Activated T-cell treated with anti-CD3 and anti-CD28 coated beads, Interleukin-2, amount 50 U/mL, for 72 hours (primary cell): ENCODE data around the gene LONRF2. TPM values are rescaled to one million over a fixed set of nuclear protein-coding genes. Genes with fewer than 3 reads are reported as not detected.
"Not testable (repeated sequence)": the region's sequence is repeated elsewhere in the genome, so short reads cannot be mapped to it uniquely, and the experiment has no call there.

Experiments
- ATAC-seq, 2 donors: fragments of 150-1000 bp; cut with Tn5 transposase; replicated peaks in 1 of 2; 2 replicates each; pipeline ENCODE4 v1.10.0; 2021; ENCODE audit warnings: moderate library complexity in 2 of 2, mild to moderate bottlenecking in 1 of 2
- DNase-seq, 2 donors: peaks; one replicate each; pipeline ENCODE4 v3.0.0; 2021 to 2022; ENCODE audit warnings: mixed read lengths in 1 of 2
- H3K27ac Mint-ChIP-seq: one replicate; pipeline ENCODE4 v1.8.0; 2022; ENCODE audit warnings: mild to moderate bottlenecking, moderate library complexity, mixed read lengths
- H3K27me3 Mint-ChIP-seq: one replicate; pipeline ENCODE4 v1.8.0; 2022; ENCODE audit warnings: low read depth, mixed read lengths
- H3K36me3 Mint-ChIP-seq, 2 donors: one replicate each; pipeline ENCODE4 v1.8.0; 2022; ENCODE audit warnings: mixed read lengths in 2 of 2, mild to moderate bottlenecking in 1 of 2; ENCODE audit not compliant: insufficient read depth in 2 of 2
- H3K4me1 Mint-ChIP-seq: one replicate; pipeline ENCODE4 v1.8.0; 2022; ENCODE audit warnings: low read depth, mixed read lengths
- H3K4me3 Mint-ChIP-seq, 2 donors: one replicate each; pipeline ENCODE4 v1.8.0; 2022; ENCODE audit warnings: mild to moderate bottlenecking in 2 of 2, mixed read lengths in 2 of 2, moderate library complexity in 2 of 2
- H3K9me3 Mint-ChIP-seq, 2 donors: one replicate each; pipeline ENCODE4 v1.8.0; 2022; ENCODE audit warnings: mixed read lengths in 2 of 2
- total RNA-seq, 2 donors: library from RNA; stranded (reverse); gene quantifications; one replicate each; pipeline ENCODE4 v1.2.3, GENCODE V29; 2022

Gene LONRF2
- total RNA-seq, 2 donors from 2014 or later: 0.10 to 0.25 TPM

DNA sequence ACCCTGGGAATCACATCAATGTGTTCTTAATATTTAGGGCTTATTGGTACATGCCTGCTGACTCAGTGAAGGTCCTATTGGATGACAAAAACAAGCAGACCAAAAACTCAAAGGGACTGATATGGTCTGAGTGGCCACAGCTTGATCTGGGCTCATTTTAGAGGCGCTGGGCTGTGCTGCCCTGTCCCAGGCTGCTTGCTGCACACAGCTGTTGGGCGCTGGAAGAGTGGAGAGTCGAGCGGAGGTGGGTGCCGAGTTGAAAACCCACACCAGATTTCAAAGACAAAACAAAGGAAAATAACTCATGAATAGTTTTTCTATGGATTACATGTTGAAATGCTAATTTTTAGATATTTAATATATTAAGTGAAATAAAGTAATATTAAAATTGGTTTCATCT, 68.5 kb downstream of the LONRF2 start:
- DNase-seq: no peak
- no peak for ATAC-seq
- Mint-ChIP-seq H3K36me3 (no peaks in the 10 kb centered on the region), H3K4me3 (no peak overlapping the region), H3K27me3 (peaks cover 5% of the 10 kb centered on the region), H3K9me3 (no peaks in the 10 kb centered on the region), H3K4me1 (no peaks in the 10 kb centered on the region), H3K27ac (no peak overlapping the region)

DNA sequence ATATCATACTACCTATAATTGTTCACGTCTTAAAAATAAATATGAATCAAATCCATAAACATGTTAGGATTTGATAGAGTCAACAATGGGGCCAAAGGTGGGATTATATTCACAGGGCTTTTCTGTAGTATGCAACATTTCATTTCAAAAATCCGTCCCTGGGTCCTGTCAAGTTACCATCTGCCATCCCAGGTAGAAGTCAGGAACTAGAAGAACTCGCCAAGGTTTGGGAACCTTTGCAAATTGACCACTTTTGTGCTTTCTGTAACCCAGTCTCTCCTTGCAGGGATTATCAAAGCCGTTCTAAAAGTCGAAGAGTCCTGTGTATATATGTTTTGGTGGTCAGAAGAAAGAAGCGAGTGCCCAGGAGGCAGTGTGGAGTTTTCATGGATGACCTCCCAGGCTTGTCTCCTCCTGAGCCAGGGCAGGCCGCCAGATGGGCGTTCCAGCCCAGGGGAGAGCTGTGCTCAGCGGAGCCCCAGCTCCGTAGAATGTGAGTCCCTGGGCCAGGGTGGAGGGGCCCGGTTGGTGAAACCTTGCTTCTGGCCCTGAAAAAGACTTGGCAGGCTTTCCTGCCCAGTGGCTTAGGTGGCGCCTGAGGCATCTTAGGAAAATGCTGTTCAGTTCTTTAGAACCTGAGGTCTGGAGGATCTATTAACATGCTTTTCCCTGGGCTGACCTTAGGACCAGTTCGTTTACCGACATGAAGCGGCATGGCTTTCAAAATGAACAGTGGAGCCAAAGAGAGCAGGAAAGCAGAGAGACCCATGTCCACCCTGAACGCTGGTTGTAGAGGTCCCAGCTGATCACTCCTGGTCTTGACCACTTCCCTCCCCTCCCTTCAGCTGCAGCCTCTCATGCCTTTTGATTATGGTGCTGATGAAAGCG, 69.2 kb downstream of the LONRF2 start:
- no peaks in the 10 kb centered on the region for H3K36me3 Mint-ChIP-seq
- DNase-seq (no peak), ATAC-seq (no peak)
- no peaks in the 10 kb centered on the region for H3K9me3 Mint-ChIP-seq
- H3K4me1 Mint-ChIP-seq: no peaks in the 10 kb centered on the region
- H3K27me3 Mint-ChIP-seq: peaks cover 5% of the 10 kb centered on the region
- H3K4me3 Mint-ChIP-seq: no peak overlapping the region
- H3K27ac Mint-ChIP-seq: no peak overlapping the region

DNA sequence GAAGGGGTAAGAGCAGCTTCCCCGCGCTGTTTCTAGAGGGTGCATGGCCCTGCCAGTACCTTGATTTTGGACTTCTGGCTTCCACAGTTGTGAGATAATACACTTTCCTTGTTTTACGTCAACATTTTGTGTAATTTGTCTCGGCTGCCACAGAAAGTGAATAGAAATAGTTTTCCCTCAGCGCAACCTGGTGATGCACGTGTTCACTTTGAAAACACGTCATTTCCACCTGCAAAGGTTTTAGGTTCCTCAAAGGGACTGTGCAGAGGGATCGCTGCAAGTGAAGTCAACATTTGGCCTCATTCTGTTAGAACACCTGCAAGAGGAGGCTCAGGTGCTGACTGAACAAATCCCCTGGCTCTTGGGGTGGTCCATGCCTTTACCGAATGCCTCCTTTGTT, 71.7 kb downstream of the LONRF2 start:
- ATAC-seq (no peak), DNase-seq (no peak)
- no peaks in the 10 kb centered on the region for H3K4me1 Mint-ChIP-seq
- H3K27ac Mint-ChIP-seq: no peak overlapping the region
- no peak overlapping the region for H3K4me3 Mint-ChIP-seq
- H3K27me3 Mint-ChIP-seq: peaks cover 15% of the 10 kb centered on the region
- no peaks in the 10 kb centered on the region for H3K9me3 Mint-ChIP-seq
- H3K36me3 Mint-ChIP-seq: no peaks in the 10 kb centered on the region

DNA sequence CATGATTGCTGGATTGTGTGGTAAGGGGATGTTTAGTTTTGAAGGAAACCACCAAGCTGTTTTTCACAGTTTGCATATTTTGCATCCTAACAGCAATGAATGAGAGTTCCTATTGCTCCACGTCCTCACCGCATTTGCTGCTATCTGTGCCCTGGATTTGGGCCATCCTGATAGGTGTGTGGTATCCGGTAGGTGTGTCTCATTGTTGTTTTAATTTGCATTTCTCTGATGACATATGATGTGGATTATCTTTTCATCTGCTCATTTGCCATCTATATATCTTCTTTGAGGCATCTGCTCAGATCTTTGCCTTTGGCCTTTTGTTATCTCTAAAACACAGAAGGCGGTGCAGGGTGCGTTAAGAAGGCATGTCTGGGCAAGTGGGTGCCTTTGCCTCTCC, 73.3 kb downstream of the LONRF2 start:
- no peak for DNase-seq

DNA sequence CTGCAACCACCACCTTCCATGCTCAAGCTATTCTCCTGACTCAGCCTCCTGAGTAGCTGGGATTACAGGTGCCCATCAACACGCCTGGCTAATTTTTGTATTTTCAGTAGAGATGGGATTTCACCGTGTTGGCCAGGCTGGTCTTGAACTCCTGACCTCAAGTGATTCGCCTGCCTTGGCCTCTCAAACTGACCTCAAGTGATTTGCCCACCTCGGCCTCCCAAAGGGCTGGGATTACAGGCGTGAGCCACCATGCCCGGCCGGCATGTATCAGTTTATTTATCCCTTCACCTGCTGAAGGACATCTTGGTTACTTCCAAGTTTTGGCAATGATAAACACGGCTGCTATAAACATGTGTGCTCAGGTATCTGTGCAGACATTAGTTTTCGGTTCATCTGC, 73.7 kb downstream of the LONRF2 start:
- not testable (repeated sequence) for H3K27ac Mint-ChIP-seq, H3K4me3 Mint-ChIP-seq

More for the DNA sequence above, 73.3 kb downstream of the LONRF2 start:
- Mint-ChIP-seq H3K4me1 (no peaks in the 10 kb centered on the region), H3K27ac (no peak overlapping the region), H3K36me3 (no peaks in the 10 kb centered on the region), H3K9me3 (no peaks in the 10 kb centered on the region), H3K27me3 (peaks cover 15% of the 10 kb centered on the region), H3K4me3 (no peak overlapping the region)
- no peak for ATAC-seq

DNA sequence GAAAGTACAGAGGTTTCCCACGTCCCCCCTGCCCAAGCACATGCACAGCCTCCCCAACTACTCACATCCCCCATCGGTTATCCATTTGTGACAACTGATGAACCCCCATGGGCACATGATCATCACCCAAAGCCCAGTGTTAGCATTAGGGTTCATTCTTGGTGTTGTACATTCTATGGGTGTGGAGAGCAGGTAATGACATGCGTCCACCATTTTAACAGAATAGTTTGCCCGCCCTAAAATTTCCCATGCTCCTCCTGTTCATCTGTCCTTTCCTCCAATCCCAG, 74.3 kb downstream of the LONRF2 start:
- no peak for DNase-seq
- H3K9me3 Mint-ChIP-seq: no peaks in the 10 kb centered on the region
- ATAC-seq: no peak
- H3K36me3 Mint-ChIP-seq: no peaks in the 10 kb centered on the region
- H3K27me3 Mint-ChIP-seq: peaks cover 15% of the 10 kb centered on the region
- H3K27ac Mint-ChIP-seq: no peak overlapping the region
- H3K4me1 Mint-ChIP-seq: no peaks in the 10 kb centered on the region
- no peak overlapping the region for H3K4me3 Mint-ChIP-seq

More for the DNA sequence above, 73.7 kb downstream of the LONRF2 start:
- ATAC-seq, H3K36me3 Mint-ChIP-seq, H3K4me1 Mint-ChIP-seq, DNase-seq, H3K9me3 Mint-ChIP-seq: not testable (repeated sequence)
- H3K27me3 Mint-ChIP-seq: peaks cover 15% of the 10 kb centered on the region

DNA sequence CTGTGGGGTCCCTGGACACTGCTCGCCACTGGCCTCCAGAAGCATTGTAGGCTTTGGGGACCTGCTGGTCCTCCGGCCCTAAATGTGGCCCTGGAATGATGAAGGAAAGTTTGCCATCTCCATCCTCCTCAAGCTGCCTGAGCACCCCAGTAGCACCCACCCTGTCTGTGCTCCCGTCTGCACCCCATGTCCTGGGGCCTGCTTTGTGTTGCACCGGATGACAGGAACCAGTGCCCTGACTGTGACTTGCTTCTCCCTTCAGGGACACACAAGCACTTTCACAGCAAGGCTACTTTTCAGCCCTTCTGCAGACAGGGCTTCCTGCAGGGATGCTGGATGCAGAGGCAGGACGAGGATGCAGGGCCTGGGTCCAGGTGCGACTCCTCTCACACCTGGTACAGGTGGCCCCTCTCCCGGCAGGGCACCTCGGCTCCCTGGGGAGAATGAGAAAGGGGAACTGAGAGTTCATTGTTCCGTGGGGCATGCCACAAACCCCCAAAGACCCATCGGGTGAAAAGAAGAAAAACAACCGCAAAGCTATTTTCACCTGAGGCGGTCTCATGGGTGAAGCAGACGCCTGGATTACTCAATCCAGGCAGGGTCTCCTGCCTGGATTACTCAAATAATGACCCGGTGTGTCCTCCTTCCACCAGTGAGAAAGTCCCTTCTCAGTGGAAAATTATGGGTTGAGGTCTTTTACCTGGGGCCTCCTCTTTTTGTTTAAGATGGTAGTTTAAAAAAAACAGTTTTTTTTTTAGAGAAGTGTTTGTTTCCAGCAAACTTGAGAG, 74.9 kb downstream of the LONRF2 start:
- Mint-ChIP-seq H3K27me3 (peaks cover 15% of the 10 kb centered on the region), H3K4me3 (no peak overlapping the region), H3K36me3 (no peaks in the 10 kb centered on the region), H3K27ac (no peak overlapping the region), H3K9me3 (no peaks in the 10 kb centered on the region), H3K4me1 (no peaks in the 10 kb centered on the region)
- ATAC-seq (no peak), DNase-seq (no peak)

DNA sequence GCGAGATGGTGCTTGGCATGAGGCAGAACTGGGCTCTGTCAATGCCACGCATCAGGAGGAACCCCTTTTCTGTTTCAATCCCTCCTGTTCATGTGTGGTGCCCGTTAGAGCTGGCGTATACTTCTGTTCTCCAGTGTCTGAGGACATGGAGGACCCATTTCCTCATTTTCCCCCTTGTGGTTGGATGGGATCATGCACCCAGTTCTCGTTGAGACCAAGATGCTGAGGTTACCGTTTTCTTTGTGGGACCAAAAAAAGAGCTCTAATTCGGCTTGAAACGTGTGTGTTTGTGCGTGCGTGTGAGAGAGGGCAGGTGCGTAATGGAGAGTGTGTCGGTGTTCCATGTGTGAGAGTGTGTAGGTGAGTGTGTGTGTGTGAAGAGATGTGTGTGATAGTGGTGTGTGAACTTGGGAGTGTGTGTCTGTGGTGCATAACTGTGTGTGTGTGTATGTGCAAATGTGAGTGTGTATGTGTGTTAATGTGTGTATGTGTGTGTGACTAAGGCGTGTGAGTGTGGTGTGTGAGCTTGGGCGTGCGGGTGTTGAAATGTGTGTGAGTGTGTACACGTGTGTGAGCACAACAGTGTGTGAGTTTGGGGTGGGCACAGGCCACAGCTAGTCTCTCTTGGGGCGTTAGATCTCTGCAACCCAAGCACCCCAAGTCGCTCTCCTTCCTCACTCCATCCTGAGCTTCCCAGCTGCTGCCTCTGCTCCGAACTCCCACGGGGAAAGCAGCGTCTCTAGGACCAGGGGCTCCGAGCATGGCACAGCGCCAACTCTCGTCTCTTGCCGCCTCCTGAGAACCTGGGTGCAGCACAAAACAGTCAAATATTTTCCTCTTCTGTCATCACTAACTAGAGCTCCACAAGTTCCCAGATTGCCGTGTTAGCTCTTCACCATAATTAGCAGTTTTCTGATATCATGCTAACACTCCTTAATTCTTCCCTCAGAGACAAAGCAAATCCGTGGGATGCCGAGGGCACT, 75.8 kb downstream of the LONRF2 start:
- Mint-ChIP-seq H3K4me1 (no peaks in the 10 kb centered on the region), H3K36me3 (no peaks in the 10 kb centered on the region), H3K9me3 (no peaks in the 10 kb centered on the region), H3K4me3 (no peak overlapping the region), H3K27me3 (peaks cover 15% of the 10 kb centered on the region), H3K27ac (no peak overlapping the region)
- peak; percentile 5 to 14 for DNase-seq
- ATAC-seq: no peak

DNA sequence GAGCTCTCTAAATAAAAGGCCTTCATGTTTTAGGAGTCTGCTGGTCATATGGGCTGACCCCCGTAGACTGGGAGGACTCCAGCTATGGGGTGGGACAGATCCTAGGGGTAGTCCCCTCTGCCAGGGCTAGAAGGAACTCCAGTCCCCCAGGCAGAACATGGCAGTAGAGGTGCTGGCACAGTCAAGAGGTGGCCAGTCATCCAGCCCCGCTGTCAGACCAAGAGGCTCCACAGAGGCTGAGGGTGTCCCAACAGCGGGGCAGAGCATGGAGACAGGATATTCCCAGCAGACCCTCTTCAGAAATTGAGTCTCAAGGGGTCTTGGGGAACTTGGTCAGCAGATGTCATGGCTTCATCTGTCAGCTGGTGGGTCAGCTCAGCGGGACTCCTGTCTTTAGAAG, 76.6 kb downstream of the LONRF2 start:
- no peaks in the 10 kb centered on the region for H3K36me3 Mint-ChIP-seq
- H3K27me3 Mint-ChIP-seq: peaks cover 15% of the 10 kb centered on the region
- no peaks in the 10 kb centered on the region for H3K4me1 Mint-ChIP-seq
- no peaks in the 10 kb centered on the region for H3K9me3 Mint-ChIP-seq
- DNase-seq (no peak), ATAC-seq (no peak)
- no peak overlapping the region for H3K4me3 Mint-ChIP-seq
- no peak overlapping the region for H3K27ac Mint-ChIP-seq

DNA sequence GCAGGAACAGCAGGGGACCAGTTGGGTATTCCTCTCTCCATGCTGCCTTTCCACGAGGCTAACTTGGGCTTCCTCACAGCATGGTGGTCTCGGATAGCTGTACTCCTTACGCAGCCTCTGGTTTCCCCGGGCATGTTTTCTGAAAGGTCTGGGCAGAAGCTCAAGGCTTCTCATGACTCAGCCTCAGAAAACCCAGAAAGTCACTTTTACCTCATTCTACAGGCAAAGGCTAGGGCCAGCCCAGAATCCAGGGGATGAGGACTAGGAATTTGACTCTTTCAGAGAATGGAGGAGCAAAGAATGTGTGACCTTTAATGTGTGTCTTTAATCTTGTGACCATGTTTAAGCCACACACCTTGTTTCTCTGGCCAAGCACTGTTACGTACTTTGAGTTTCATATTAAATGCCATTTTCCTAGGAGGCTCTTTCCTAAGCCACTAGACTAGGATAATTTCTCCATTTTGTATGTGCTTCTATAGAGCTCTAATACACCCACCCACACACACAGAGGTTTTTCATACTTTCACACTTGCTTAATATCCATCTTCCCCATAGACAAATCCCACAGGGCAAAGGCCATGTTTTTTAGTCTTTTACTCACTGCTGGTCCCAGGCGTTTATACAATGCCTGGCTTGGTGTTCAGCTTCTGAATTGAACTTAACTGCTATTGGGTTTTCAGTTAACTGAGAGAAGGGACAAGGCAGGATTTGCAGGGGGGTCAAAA, 77.3 kb downstream of the LONRF2 start:
- no peaks in the 10 kb centered on the region for H3K9me3 Mint-ChIP-seq
- ATAC-seq (no peak), DNase-seq (no peak)
- H3K27ac Mint-ChIP-seq: no peak overlapping the region
- no peaks in the 10 kb centered on the region for H3K36me3 Mint-ChIP-seq
- peaks cover 14% of the 10 kb centered on the region for H3K27me3 Mint-ChIP-seq
- no peak overlapping the region for H3K4me3 Mint-ChIP-seq
- H3K4me1 Mint-ChIP-seq: no peaks in the 10 kb centered on the region

DNA sequence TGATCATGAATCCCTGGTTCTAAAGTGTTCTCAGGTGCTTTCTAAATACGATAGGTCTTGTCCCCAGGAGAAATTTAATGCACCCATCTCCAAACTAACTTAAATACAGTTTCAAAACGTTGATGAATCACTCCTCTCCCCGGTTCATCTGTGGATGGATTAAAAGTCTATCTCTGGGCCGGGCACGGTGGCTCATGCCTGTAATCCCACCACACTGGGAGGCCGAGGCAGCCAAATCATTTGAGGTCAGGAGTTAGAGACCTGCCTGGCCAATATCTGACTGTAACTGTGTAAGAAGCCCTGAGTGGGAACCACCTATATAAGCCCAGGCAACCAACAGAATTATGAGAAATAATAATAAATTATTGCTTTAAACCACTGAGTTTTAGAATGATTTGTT, 78.7 kb downstream of the LONRF2 start:
- H3K9me3 Mint-ChIP-seq: no peaks in the 10 kb centered on the region
- H3K4me1 Mint-ChIP-seq: no peaks in the 10 kb centered on the region
- H3K36me3 Mint-ChIP-seq: no peaks in the 10 kb centered on the region
- no peak overlapping the region for H3K27ac Mint-ChIP-seq
- peaks cover 10% of the 10 kb centered on the region for H3K27me3 Mint-ChIP-seq
- ATAC-seq (no peak), DNase-seq (no peak)
- H3K4me3 Mint-ChIP-seq: no peak overlapping the region

DNA sequence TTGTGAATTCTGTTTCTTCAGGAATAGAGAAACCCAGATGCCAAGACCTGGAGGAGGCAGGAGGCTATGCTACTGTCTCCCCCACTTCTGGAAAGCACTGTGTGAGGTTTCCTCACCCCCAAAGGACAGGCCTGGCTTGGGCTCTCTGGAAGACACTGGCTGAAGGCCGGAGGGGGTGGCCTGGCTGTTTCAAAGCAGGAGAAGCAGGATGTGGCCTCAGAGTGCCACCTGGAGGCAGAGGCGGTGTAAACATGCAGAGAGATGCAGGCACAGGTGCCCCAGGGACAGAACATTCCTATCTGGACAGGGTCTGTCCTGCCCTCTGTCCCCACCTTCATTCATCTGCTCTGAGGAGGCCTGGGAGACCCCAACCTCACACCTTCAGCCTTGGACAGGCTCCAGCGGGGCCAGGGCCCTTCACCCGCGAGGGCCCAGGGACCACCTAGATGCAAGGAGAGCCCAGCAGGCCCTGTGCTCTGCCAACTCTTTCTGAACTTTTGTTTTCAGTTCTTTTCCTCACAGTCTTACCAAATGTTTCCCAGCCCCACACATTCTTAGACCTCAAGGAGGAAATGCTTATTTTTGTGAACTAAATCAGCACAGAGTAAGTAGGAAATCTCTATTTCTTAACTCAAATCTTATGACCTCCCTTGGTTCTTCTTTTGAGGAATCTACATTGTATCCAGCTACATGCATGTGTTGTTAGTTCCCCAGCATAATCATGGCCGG, 79.2 kb downstream of the LONRF2 start:
- H3K27ac Mint-ChIP-seq: no peak overlapping the region
- peak in 1 of 2 donors; percentile 34 for ATAC-seq
- no peak overlapping the region for H3K4me3 Mint-ChIP-seq
- peaks cover 10% of the 10 kb centered on the region for H3K27me3 Mint-ChIP-seq
- no peaks in the 10 kb centered on the region for H3K36me3 Mint-ChIP-seq
- peak; percentile 56 to 57 for DNase-seq
- H3K9me3 Mint-ChIP-seq: no peaks in the 10 kb centered on the region
- H3K4me1 Mint-ChIP-seq: no peaks in the 10 kb centered on the region
